Fibroblast of skin of scalp (primary cell): ENCODE measurements around the gene SLC6A11. TPM values are rescaled to one million over a fixed set of nuclear protein-coding genes. Genes with fewer than 3 reads are reported as not detected.

Experiments used
- DNase-seq: peaks from one replicate; pipeline ENCODE4 v3.0.0-alpha.2; 2013
- polyA plus RNA-seq, 2 experiments: library from polyadenylated mRNA; unstranded; fragments of 120-200 nt; gene quantifications; one replicate each; pipeline ENCODE4 v1.2.1, GENCODE V29; 2013; ENCODE audit not compliant: insufficient read length in 2 of 2

Gene SLC6A11
- not detected for polyA plus RNA-seq (2013, experiment 1 of 2; ENCODE audit: insufficient read length)
- polyA plus RNA-seq (2013, experiment 2 of 2; ENCODE audit: insufficient read length) = 0.59 TPM

- no peak for DNase-seq
These were observed at the start of gene SLC6A11 for GRCh38 chr3:10816019-10816862. TSS of gene SLC6A11 (plus strand) at chr3:10816228. CDS start at chr3:10816266, 38 bp downstream.

- DNase-seq = no peak
These were observed 47.2 kb upstream of the SLC6A11 start for GRCh38 chr3:10768708-10769394.

DNA sequence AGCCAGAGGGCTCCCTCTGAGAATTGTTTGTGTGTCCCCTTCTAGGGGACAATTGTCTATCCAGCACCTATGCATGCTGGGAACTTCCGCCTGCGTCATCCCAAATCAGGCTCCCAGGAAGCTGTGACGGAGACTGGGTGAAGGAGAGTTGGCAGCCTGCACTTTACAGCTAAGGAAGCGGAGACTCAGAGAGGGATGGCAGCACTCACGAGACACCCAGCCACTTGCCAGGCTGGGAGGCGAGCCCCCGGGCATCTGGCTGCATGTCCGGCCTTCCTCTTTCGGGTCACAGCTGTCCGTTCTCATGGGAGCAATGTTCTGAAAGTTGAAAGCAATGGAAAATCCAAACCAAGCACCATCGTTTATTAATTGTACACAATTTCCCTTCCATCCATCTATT, 45.5 kb upstream of the SLC6A11 start:
- no peak for DNase-seq

DNA sequence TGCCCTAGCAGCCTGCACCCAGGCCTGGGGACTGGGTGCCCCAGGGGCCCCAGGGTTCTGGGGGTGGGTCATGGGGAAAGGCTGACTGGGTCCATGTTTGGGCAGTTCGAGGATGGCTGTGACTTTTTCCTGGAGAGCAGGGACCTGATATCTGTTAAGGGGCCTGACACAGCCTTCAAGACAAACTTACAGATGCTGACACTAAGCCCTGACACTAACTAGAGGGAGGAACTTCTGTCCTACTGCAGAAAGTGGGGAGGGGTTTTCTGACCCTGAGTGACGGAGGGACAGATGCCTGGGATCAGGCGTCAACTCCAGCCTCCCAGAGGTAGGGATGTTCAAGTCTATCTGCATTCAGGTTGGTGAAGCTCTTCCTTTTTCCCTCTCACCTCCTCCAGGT, 45.0 kb upstream of the SLC6A11 start:
- DNase-seq = no peak

DNA sequence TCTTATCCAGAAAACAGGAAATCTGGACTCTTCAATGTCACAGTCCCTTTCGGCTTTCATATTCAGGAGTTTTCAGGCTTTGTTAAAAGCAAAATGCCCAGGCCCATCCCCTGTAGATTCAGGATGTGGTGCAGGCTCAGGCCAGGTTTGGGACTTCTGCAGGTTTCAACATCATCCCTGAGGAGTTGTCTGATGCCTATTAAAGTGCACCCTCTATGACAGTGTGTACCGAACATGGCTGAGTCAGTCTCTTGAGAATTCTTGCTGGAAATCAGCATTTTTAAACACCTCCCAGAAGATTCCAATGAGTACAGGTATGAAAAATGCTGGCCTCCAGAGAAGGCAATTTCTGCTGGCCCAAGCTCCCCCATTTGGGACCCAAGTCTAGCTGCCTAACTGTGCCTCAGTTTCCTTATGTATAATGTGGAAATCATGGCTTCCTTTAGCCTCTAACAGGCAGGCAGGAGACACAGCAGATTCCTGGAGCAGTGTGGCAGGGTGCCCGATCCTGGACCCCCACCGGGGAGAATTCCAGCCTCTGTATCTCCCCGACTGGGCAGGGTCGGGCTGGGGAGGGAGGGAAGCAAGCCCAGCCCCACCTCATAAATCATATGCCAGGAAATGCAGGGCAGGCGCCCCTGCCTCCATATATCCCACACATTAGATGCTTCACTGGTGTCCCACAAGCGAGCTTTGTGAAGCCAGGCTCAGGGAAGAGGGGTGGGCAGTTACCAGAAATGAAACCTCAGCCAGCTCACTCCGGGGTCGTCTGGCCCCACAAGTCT, 44.4 kb upstream of the SLC6A11 start:
- no peak for DNase-seq

- no peak for DNase-seq
These were observed 43.5 kb upstream of the SLC6A11 start for GRCh38 chr3:10772271-10773161.

DNA sequence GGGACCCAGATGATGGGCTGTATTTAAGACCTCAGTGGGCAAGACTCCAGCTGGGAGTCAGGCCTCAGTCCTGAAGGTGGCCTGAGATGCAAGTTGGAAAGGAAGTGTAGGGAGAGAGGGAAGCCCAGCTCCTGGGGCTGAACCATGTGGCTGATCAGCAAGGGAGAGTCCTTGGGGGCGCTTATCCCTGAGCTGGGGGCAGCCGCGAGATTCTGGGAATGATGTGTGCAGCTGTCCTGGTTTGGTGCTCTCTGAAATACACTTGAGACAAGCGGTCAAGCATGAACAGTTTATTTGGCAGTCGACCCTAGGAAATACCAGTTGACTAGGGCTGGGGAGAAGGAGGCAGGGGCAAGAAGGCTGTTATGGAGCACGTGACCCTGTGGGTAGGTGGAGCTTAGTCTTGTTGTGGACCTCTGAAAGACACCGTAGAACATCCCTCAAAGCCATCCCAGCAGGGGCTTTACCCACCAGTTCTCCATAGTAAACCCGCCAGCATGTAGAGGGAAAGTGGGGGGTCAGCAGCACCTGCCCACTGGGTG, 41.8 kb upstream of the SLC6A11 start:
- no peak for DNase-seq

GRCh38 chr3:10774825-10775224, 41.2 kb upstream of the SLC6A11 start:
- no peak for DNase-seq

DNA sequence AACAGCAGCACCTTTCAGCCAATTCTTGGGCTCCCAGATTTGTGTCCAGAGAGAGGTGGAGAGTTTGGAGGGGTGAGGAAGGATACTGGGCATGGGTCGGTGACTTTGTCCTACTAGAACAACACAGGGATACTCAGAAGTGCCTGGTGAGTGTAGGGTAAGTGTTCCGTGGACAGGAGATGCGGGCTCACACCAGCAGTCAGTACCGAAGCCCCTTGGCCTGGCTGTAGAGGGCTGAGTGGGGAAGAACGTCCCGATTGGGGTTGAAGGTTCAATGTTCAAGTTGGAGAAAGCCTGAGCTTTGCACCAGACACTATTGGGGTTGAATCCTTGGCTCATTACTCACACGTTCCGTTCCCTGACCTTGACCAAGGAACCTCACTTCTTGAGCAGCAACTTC, 40.8 kb upstream of the SLC6A11 start:
- DNase-seq = no peak

GRCh38 chr3:10775828-10776227, 40.2 kb upstream of the SLC6A11 start:
- no peak for DNase-seq

DNA sequence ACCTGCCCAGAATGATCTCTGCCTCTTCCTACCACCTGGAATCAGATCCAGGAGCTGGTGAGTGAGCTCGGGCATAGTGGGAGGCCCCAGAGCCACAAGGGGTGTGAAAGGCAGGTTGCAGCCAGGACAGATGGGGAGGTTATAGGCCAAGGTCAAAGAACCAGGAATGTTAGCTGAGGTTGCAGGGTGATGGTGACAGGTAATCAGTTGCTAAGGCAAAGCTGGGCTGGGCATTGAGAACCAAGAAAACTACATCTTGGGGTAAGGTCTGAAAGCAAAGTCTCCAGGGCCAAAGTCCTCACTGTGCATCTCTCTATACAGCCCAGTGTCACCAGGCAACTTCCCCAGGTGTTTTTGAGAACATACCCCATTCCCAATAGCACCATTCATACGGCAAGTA, 38.4 kb upstream of the SLC6A11 start:
- no peak for DNase-seq

GRCh38 chr3:10778492-10779292, 37.3 kb upstream of the SLC6A11 start:
- DNase-seq = no peak

DNA sequence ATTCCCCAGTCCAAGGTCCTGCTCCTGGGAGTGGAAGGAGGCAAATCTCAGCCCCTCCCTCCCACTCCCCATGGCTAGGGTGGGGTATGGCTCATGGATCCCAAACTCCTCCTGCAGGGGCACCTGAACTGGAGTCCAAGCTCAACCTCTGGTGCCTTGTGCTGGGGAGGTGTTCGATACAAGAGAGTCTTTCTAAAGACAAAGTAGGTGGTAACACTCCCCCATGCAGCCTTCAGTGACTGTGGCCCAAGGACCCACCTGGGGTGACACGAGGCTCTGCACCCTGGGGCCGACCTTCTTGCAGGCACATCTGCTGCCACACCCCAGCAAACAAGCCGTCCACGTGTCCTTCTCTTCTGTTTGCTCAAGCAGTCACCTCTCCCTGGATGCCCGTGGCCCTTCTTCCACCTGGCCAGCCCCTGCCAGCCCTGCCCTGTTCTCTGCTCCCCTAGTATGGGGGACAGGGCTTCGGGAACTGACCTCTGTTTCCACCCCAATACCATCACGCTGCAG, 36.7 kb upstream of the SLC6A11 start:
- no peak for DNase-seq

- DNase-seq = no peak
These were observed 35.8 kb upstream of the SLC6A11 start for GRCh38 chr3:10780243-10780642.

- DNase-seq = no peak
These were observed 35.1 kb upstream of the SLC6A11 start for GRCh38 chr3:10780922-10781321.

- DNase-seq = no peak
These were observed 34.0 kb upstream of the SLC6A11 start for GRCh38 chr3:10781981-10782380.

GRCh38 chr3:10783360-10784351, 32.4 kb upstream of the SLC6A11 start:
- peak; percentile 24 for DNase-seq

DNA sequence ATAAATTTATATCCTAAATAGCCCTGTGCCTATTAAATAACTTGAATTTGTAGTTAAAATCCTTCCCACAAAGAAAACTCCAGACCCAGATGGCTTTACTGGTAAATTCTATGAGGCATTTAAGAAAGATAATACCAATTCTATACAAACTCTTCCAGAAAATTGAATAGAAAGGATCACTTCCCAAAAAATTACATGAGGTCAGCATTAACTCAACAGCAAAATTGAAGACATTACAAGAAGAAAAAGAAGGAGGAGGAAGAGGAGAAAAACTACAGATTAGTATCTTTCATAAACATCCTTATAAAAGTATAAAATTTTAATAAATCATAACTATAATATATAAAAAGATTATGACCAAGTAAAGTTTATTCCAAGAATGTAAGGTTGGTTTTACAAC, 29.4 kb upstream of the SLC6A11 start:
- DNase-seq = no peak

GRCh38 chr3:10788451-10788850, 27.6 kb upstream of the SLC6A11 start:
- no peak for DNase-seq
